ENCODE data around the gene TRABD2A.

Gene TRABD2A

DNA sequence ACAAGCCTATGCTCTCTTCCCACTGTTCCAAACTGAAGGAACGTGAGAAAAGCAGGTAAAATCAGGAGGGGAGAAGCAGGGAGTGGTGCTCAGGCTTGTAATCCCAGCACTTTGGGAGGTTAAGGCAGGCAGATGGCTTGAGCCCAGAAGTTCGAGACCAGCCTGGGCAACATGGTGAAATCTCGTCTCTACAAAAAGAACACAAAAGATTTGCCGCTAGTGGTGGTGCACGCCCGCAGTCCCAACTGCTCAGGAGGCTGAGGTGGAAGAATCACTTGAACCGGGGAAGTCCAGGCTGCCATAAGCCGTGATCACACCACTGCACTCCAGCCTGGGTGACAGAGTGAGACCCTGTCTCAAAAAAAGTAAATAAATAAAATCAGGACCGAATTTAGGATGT is 23.3 kb upstream of the TRABD2A start:
- H4K8ac ChIP-seq (ENCODE audit: low read length): no peak overlapping the region
- H3K27me3 ChIP-seq (ENCODE audit: control insufficient read depth in 1 of 2, insufficient read depth in 1 of 2, low read length in 2 of 2): no peaks in the 10 kb centered on the region
- H3K9ac ChIP-seq (ENCODE audit: low read length): peak overlapping the region; percentile 80
- no peak overlapping the region for H3K4me2 ChIP-seq (ENCODE audit: low read length, poor library complexity, severe bottlenecking)
- no peak overlapping the region for H3K27ac ChIP-seq (ENCODE audit: low read length, poor library complexity, severe bottlenecking)
- H3K4ac ChIP-seq (ENCODE audit: low read depth in 1 of 2, low read length in 2 of 2): no peak overlapping the region
- no peak overlapping the region for H3K23ac ChIP-seq (ENCODE audit: low read length in 2 of 2)
- no peak overlapping the region for H2AK5ac ChIP-seq (ENCODE audit: low read length, severe bottlenecking)
- peaks cover 3% of the 10 kb centered on the region for H3K79me1 ChIP-seq (replicated peaks; ENCODE audit: low read length, poor library complexity, severe bottlenecking)
- no peak overlapping the region for H2AFZ ChIP-seq (ENCODE audit: low read depth, low read length)
- peaks cover 10 to 17% of the 10 kb centered on the region in 2 experiments for H3K36me3 ChIP-seq (ENCODE audit: control insufficient read depth in 1 of 2, insufficient read depth in 2 of 2, low read depth in 1 of 2, low read length in 2 of 2)
- no peak overlapping the region for H4K91ac ChIP-seq (ENCODE audit: low read length)
- no peak for DNase-seq
- H2BK12ac ChIP-seq (ENCODE audit: low read length in 2 of 2): peak overlapping the region; percentile 1 to 80
- peak overlapping the region; percentile 57 for H2BK15ac ChIP-seq (ENCODE audit: low read depth, poor library complexity, severe bottlenecking)
- peak overlapping the region; percentile 1 to 28 for H3K18ac ChIP-seq (ENCODE audit: low read depth in 1 of 2, low read length in 2 of 2)
- peak overlapping the region in 1 of 2 experiments; percentile 99 for H3K4me3 ChIP-seq (ENCODE audit: insufficient read depth in 1 of 2, low read depth in 1 of 2, low read length in 2 of 2)
- peaks cover 2% of the 10 kb centered on the region for H3K4me1 ChIP-seq (ENCODE audit: control insufficient read depth, insufficient read depth, low read depth, low read length)
- H2BK120ac ChIP-seq (ENCODE audit: low read depth, low read length): no peak overlapping the region
- no peak overlapping the region for H3K14ac ChIP-seq (ENCODE audit: low read length in 2 of 2)
- WGBS: 81% methylated on average over 9 of the region's 9 CpGs
- H2BK5ac ChIP-seq (ENCODE audit: low read depth, low read length, poor library complexity, severe bottlenecking): no peak overlapping the region
- no peaks in the 10 kb centered on the region for H3K9me3 ChIP-seq (ENCODE audit: control insufficient read depth, low read length)

DNA sequence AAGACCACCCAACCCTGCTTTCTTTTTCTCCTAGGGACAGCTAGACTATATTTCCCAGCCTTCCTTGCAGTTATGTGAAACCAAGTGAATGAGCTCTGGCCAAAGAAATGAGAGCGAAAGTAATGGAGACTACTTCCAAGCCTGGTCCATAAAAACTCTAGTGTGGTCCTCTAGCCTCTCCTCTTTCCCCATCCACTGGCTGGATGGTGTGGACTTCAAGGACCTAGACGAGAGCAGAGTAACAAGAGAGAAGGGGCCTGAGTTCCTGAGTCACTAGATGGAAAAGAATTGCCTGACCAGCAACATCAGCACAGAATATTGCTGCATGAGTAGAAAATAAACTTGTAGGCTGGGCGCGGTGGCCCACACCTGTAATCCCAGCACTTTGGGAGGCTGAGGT is 21.6 kb upstream of the TRABD2A start:
- Histone ChIP-seq H3K4ac (ENCODE audit: low read depth in 1 of 2, low read length in 2 of 2) (no peak overlapping the region), H3K36me3 (ENCODE audit: control insufficient read depth in 1 of 2, insufficient read depth in 2 of 2, low read depth in 1 of 2, low read length in 2 of 2) (peaks cover 7 to 13% of the 10 kb centered on the region in 2 experiments), H3K9ac (ENCODE audit: low read length) (no peak overlapping the region), H3K18ac (ENCODE audit: low read depth in 1 of 2, low read length in 2 of 2) (no peak overlapping the region), H3K14ac (ENCODE audit: low read length in 2 of 2) (no peak overlapping the region), H2BK15ac (ENCODE audit: low read depth, poor library complexity, severe bottlenecking) (no peak overlapping the region), H3K4me3 (ENCODE audit: insufficient read depth in 1 of 2, low read depth in 1 of 2, low read length in 2 of 2) (no peak overlapping the region), H3K79me1 (replicated peaks; ENCODE audit: low read length, poor library complexity, severe bottlenecking) (no peaks in the 10 kb centered on the region), H4K91ac (ENCODE audit: low read length) (no peak overlapping the region), H2AK5ac (ENCODE audit: low read length, severe bottlenecking) (no peak overlapping the region), H3K23ac (ENCODE audit: low read length in 2 of 2) (no peak overlapping the region), H2BK120ac (ENCODE audit: low read depth, low read length) (no peak overlapping the region), H2BK5ac (ENCODE audit: low read depth, low read length, poor library complexity, severe bottlenecking) (no peak overlapping the region), H3K4me2 (ENCODE audit: low read length, poor library complexity, severe bottlenecking) (no peak overlapping the region), H3K4me1 (ENCODE audit: control insufficient read depth, insufficient read depth, low read depth, low read length) (peaks cover 5% of the 10 kb centered on the region), H4K8ac (ENCODE audit: low read length) (no peak overlapping the region), H3K9me3 (ENCODE audit: control insufficient read depth, low read length) (no peaks in the 10 kb centered on the region), H2AFZ (ENCODE audit: low read depth, low read length) (no peak overlapping the region), H2BK12ac (ENCODE audit: low read length in 2 of 2) (no peak overlapping the region), H3K27me3 (ENCODE audit: control insufficient read depth in 1 of 2, insufficient read depth in 1 of 2, low read length in 2 of 2) (no peaks in the 10 kb centered on the region), H3K27ac (ENCODE audit: low read length, poor library complexity, severe bottlenecking) (no peak overlapping the region)
- 98% methylated on average over 4 of the region's 4 CpGs for WGBS
- no peak for DNase-seq

DNA sequence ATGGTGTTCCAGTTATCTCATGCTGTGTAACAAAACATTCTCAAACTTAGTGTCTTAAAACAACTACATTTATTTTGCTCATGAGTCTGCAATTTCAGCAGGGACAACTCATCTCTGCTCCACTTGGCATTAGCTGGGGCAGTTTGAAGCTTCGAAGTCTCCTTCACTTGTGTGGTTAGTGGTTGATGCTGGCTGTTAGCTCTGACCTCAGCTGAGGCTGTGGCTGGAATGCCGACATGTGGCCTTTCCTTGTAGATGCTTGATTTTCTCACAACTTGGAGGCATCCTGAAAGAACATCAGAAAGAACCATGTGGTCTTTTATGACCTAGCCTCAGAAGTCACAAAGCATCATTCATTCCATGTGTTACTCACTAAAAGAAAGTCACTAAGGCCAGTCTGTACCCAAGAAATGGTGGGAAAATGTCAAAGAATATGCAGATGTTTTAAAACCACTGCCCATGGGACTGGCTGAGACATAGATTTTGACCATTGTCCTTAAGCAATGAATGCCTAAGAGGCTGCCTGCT is 20.8 kb upstream of the TRABD2A start:
- 75% methylated on average over 2 of the region's 2 CpGs for WGBS
- Histone ChIP-seq H3K4me3 (ENCODE audit: insufficient read depth in 1 of 2, low read depth in 1 of 2, low read length in 2 of 2) (no peak overlapping the region), H3K14ac (ENCODE audit: low read length in 2 of 2) (no peak overlapping the region), H3K9ac (ENCODE audit: low read length) (no peak overlapping the region), H3K36me3 (ENCODE audit: control insufficient read depth in 1 of 2, insufficient read depth in 2 of 2, low read depth in 1 of 2, low read length in 2 of 2) (peaks cover 5 to 7% of the 10 kb centered on the region in 2 experiments), H2BK120ac (ENCODE audit: low read depth, low read length) (no peak overlapping the region), H2BK5ac (ENCODE audit: low read depth, low read length, poor library complexity, severe bottlenecking) (no peak overlapping the region), H3K23ac (ENCODE audit: low read length in 2 of 2) (no peak overlapping the region), H3K27ac (ENCODE audit: low read length, poor library complexity, severe bottlenecking) (no peak overlapping the region), H3K79me1 (replicated peaks; ENCODE audit: low read length, poor library complexity, severe bottlenecking) (no peaks in the 10 kb centered on the region), H3K9me3 (ENCODE audit: control insufficient read depth, low read length) (no peaks in the 10 kb centered on the region), H3K18ac (ENCODE audit: low read depth in 1 of 2, low read length in 2 of 2) (no peak overlapping the region), H2AK5ac (ENCODE audit: low read length, severe bottlenecking) (no peak overlapping the region), H2BK12ac (ENCODE audit: low read length in 2 of 2) (no peak overlapping the region), H2BK15ac (ENCODE audit: low read depth, poor library complexity, severe bottlenecking) (no peak overlapping the region), H4K8ac (ENCODE audit: low read length) (no peak overlapping the region), H3K27me3 (ENCODE audit: control insufficient read depth in 1 of 2, insufficient read depth in 1 of 2, low read length in 2 of 2) (no peaks in the 10 kb centered on the region), H3K4me2 (ENCODE audit: low read length, poor library complexity, severe bottlenecking) (no peak overlapping the region), H3K4me1 (ENCODE audit: control insufficient read depth, insufficient read depth, low read depth, low read length) (peaks cover 4% of the 10 kb centered on the region), H4K91ac (ENCODE audit: low read length) (no peak overlapping the region), H3K4ac (ENCODE audit: low read depth in 1 of 2, low read length in 2 of 2) (no peak overlapping the region), H2AFZ (ENCODE audit: low read depth, low read length) (no peak overlapping the region)
- peak; percentile 86 for DNase-seq

DNA sequence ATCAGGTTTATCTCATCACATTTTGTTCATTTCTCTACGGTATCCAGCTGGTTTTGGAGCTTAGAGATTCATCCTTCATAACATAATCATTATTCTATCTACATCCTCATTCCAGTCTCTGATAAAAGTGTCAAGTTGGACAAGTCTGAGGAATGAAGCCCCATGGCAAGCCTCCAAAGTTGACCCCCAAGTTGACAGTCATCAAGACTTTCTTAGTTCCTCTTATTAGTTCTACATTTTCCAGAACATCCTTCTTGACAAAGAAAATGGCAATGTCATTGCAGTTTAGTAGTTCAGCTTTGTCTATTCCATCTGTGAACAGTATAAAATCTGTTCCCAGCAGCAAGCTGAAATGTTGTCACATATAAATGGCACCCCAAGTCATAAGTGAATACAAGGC is 20.1 kb upstream of the TRABD2A start:
- no peak overlapping the region for H3K14ac ChIP-seq (ENCODE audit: low read length in 2 of 2)
- H3K4me1 ChIP-seq (ENCODE audit: control insufficient read depth, insufficient read depth, low read depth, low read length): peaks cover 4% of the 10 kb centered on the region
- H4K91ac ChIP-seq (ENCODE audit: low read length): no peak overlapping the region
- H3K27ac ChIP-seq (ENCODE audit: low read length, poor library complexity, severe bottlenecking): no peak overlapping the region
- H2AK5ac ChIP-seq (ENCODE audit: low read length, severe bottlenecking): no peak overlapping the region
- no peaks in the 10 kb centered on the region for H3K27me3 ChIP-seq (ENCODE audit: control insufficient read depth in 1 of 2, insufficient read depth in 1 of 2, low read length in 2 of 2)
- H2BK15ac ChIP-seq (ENCODE audit: low read depth, poor library complexity, severe bottlenecking): no peak overlapping the region
- no peak overlapping the region for H2BK5ac ChIP-seq (ENCODE audit: low read depth, low read length, poor library complexity, severe bottlenecking)
- H3K23ac ChIP-seq (ENCODE audit: low read length in 2 of 2): no peak overlapping the region
- H3K9ac ChIP-seq (ENCODE audit: low read length): no peak overlapping the region
- no peak overlapping the region for H3K4me2 ChIP-seq (ENCODE audit: low read length, poor library complexity, severe bottlenecking)
- 94% methylated on average over 1 of the region's 1 CpG for WGBS
- no peak overlapping the region for H4K8ac ChIP-seq (ENCODE audit: low read length)
- no peak overlapping the region for H2AFZ ChIP-seq (ENCODE audit: low read depth, low read length)
- no peak overlapping the region for H3K4me3 ChIP-seq (ENCODE audit: insufficient read depth in 1 of 2, low read depth in 1 of 2, low read length in 2 of 2)
- H3K18ac ChIP-seq (ENCODE audit: low read depth in 1 of 2, low read length in 2 of 2): no peak overlapping the region
- H3K9me3 ChIP-seq (ENCODE audit: control insufficient read depth, low read length): no peaks in the 10 kb centered on the region
- H3K79me1 ChIP-seq (replicated peaks; ENCODE audit: low read length, poor library complexity, severe bottlenecking): no peaks in the 10 kb centered on the region
- no peak overlapping the region for H3K4ac ChIP-seq (ENCODE audit: low read depth in 1 of 2, low read length in 2 of 2)
- no peak overlapping the region for H2BK12ac ChIP-seq (ENCODE audit: low read length in 2 of 2)
- H2BK120ac ChIP-seq (ENCODE audit: low read depth, low read length): no peak overlapping the region
- no peak for DNase-seq
- peaks cover 0 to under 1% of the 10 kb centered on the region in 2 experiments for H3K36me3 ChIP-seq (ENCODE audit: control insufficient read depth in 1 of 2, insufficient read depth in 2 of 2, low read depth in 1 of 2, low read length in 2 of 2)

Measured in mesenchymal stem cell (in vitro differentiated cells and primary cell).